GM20431 (cell line): ENCODE results near the gene WDR18.

Experiments
- in situ Hi-C: fragments of 300-500 bp; cut with MseI, MboI; formaldehyde crosslinking; loops from one replicate; pipeline ENCODE4 v1.15.0; 2020; ENCODE audit warnings: low sequenced_read_pairs; ENCODE audit not compliant: unreplicated experiment

WDR18 gene

DNA sequence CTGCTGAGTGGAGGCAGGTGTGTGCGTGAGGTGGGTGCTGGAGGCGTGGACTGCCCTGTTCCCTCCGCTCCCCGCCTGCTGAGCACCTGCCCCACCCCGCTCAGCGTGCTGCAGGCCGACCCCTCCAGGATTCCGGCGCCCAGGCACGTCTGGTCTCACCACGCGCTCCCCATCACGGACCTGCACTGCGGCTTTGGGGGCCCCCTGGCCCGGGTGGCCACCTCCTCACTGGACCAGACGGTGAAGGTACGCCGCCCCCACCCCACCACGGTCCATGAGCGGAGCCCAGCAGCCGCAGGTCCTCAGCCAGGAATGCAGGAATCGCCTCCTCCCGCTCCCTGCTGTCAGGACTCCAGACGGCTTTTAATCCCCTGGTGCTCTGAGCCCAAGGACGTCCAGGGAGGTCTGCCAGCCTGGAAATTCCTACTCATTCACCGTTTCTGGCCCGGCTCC lies 6.0 kb downstream of the WDR18 start:
- in situ Hi-C loops, result no loop called here

DNA sequence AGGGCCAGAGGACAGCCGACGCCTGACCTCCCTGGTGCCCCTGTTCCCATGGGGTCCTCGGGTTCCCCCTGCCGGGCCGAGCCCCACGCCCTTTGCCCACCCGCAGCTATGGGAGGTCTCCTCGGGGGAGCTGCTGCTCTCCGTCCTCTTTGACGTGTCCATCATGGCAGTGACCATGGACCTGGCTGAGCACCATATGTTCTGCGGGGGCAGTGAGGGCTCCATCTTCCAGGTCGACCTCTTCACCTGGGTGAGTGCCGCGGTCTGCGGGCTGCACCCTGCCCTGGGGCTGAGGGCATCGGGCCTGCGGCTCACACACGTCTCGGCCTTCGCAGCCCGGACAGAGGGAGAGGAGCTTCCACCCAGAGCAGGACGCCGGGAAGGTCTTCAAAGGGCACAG lies 6.6 kb downstream of the WDR18 start:
- in situ Hi-C loops, result no loop called here

- in situ Hi-C loops, result no loop called here
These were observed 7.2 kb downstream of the WDR18 start for GRCh38 chr19:991174-991931.

GRCh38 chr19:991932-992669 lies 8.0 kb downstream of the WDR18 start:
- in situ Hi-C loops, result no loop called here

- in situ Hi-C loops, result no loop called here
These were observed 8.5 kb downstream of the WDR18 start for GRCh38 chr19:992670-993055.

DNA sequence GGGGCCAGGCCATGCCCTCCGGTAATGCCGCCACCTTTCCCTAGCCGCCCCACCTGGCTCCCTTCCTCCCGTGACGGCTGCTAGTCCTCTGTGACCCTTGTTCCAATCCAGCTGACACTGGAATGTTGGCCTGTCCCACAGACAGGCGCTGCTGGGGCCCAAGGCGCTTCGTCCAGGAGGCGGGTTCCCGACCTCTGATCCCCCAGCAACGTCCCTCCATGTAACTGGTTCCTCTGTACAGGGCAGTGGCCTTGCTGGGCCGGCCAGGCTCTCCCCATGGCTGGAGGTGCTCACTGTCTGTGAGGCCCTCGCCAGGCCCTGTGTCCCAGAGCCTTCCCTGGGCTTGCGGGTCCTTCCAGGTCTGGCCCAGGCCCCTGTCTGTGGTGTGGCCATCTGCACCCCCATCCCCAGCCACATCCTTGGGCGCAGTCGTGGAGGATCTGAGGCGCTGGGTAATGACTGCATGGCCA lies 9.3 kb downstream of the WDR18 start:
- in situ Hi-C loops, result no loop called here

GRCh38 chr19:993831-994393 lies 9.8 kb downstream of the WDR18 start:
- in situ Hi-C loops, result no loop called here

DNA sequence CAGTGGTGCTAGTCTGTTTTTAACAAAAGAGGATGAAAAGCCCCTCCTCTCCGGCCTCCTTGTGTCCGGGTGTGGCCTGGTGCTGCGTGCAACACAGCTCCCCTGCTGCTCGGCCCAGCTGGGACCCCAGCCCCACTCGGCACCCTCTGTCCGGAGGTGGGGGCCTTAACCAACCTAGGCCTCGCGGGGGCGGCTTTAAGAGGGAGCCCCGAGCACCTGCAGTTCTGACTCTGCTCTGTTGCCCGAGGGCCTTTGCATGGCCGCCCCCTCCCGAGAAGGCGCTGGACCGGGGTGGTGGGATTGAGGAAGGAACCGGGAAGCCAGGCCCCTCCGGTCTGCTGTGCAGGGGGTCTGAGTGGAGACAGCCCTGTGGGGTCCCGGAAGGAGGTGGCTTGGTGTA lies 10.4 kb downstream of the WDR18 start:
- in situ Hi-C loops, result no loop called here

GRCh38 chr19:995051-995827 lies 11.1 kb downstream of the WDR18 start:
- in situ Hi-C loops, result no loop called here

DNA sequence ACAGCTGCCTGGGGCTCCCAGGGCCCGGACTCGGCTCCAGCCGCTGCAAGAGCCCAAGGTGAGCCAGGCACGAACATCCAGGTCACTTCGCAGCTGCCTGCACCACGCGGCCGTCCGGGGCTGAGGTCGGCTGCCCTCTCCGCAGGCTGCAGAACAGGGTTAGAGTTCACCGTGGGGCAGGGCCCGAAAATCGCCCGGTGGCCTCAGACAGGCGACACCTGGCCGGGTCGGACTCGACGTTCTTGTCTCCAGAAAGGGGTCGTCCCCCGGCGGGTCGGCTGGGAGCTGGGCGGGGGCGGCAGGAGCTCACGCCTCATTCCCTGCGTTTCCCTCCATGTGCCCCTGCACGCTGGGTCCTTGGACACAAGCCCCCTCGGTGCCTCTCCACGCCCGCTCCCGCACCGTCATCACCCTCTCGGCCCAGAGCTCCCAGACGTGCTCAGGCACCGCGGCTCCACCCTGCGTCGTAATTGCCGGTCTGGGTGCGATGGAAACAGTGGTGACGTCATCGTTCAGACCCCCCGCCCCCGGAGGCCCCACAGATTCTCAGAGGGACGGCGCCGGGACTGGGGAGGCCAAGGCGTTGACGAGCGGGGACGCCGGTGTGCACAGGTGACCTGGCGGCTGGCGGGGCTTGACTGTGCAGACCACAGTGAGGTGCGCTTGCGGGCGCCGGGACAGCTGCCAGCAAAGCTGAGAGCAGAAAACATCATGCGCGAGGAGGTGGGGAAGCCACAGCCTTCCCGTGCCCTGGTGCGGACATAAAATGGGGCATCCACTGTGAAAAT lies 12.1 kb downstream of the WDR18 start:
- in situ Hi-C loops, result no loop called here

- in situ Hi-C loops, result no loop called here
These were observed 13.9 kb downstream of the WDR18 start for GRCh38 chr19:998064-998463.

GRCh38 chr19:999379-999719 lies 15.2 kb downstream of the WDR18 start:
- in situ Hi-C loops, result no loop called here

DNA sequence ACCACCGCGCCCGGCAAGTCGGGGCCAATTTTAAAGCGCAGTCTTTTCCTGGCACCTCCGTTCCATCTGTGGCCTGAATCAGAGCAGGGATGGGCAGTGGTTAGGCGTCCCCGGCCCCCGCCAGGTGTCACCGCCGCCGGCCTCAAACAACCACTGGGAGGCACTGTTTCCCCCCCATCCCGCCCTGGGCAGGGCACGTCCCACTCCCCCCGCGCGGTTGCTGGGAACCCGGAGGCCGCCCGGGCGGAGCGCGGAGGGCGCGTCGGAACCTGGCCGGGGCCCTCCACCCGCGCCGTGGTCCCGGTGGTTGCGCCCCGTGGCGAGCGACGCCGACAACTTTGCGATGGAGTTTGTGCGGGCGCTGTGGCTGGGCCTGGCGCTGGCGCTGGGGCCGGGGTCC lies 15.9 kb downstream of the WDR18 start, which contains the start of gene GRIN3B:
Gene GRIN3B, plus strand, starts transcription at position 325 of the 400 bp plus-strand sequence. Its CDS starts 19 bp downstream, at position 344.
- in situ Hi-C loops, result no loop called here

GRCh38 chr19:1000591-1001537 lies 16.7 kb downstream of the WDR18 start:
- in situ Hi-C loops, result no loop called here

- in situ Hi-C loops, result no loop called here
These were observed 17.5 kb downstream of the WDR18 start for GRCh38 chr19:1001538-1002166.

GRCh38 chr19:1002600-1002999 lies 18.5 kb downstream of the WDR18 start:
- in situ Hi-C loops, result no loop called here

- in situ Hi-C loops, result no loop called here
These were observed 19.1 kb downstream of the WDR18 start for GRCh38 chr19:1003283-1003682.

DNA sequence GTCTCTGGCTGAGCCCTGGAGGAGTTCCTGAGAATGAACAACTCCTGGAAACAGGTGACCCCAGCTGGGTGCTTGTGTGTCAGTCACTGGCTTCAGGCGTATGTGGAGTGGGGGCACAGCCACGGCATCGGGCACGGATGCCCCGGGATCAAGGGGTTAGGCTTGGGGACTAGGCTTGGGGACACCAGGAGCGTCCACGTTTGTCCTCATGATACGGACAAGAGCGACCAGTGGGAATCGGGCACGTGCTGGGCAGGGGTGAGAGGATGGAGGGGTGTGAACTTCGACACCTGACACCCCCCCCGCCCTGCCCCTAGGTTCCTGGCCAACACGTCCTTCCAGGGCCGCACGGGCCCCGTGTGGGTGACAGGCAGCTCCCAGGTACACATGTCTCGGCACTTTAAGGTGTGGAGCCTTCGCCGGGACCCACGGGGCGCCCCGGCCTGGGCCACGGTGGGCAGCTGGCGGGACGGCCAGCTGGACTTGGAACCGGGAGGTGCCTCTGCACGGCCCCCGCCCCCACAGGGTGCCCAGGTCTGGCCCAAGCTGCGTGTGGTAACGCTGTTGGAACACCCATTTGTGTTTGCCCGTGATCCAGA lies 20.2 kb downstream of the WDR18 start:
- in situ Hi-C loops, result no loop called here
